NCI-H460 (cell line): Measurements from ENCODE around the gene TOMM22. TPM values are rescaled to one million over a fixed set of nuclear protein-coding genes. Genes with fewer than 3 reads are reported as not detected.
A peak's percentile ranks its signal among the peaks of the same experiment; 100 is the strongest.
"Not testable (repeated sequence)": the region's sequence is repeated elsewhere in the genome, so short reads cannot be mapped to it uniquely, and the experiment has no call there.

Experiments
- DNase-seq: peaks from one replicate; pipeline ENCODE4 v3.0.0-alpha.2; 2016; ENCODE audit warnings: low read depth; ENCODE audit errors: extremely low read depth
- polyA plus RNA-seq: library from polyadenylated mRNA; depleted of rRNA; stranded (reverse); fragments of >200 nt; gene quantifications from 2 replicates; pipeline ENCODE4 v1.2.3, GENCODE V29; 2014; cell fraction: nucleus; rRNA removed
- total RNA-seq: library from RNA; depleted of rRNA; stranded (reverse); fragments of >200 nt; shearing (Covaris generic); gene quantifications from 2 replicates; pipeline ENCODE4 v1.2.3, GENCODE V29; 2014; rRNA removed

Gene TOMM22
- 26.1 and 28.5 TPM in 2 replicates for total RNA-seq
- 47.3 and 73.4 TPM in 2 replicates for polyA plus RNA-seq

DNA sequence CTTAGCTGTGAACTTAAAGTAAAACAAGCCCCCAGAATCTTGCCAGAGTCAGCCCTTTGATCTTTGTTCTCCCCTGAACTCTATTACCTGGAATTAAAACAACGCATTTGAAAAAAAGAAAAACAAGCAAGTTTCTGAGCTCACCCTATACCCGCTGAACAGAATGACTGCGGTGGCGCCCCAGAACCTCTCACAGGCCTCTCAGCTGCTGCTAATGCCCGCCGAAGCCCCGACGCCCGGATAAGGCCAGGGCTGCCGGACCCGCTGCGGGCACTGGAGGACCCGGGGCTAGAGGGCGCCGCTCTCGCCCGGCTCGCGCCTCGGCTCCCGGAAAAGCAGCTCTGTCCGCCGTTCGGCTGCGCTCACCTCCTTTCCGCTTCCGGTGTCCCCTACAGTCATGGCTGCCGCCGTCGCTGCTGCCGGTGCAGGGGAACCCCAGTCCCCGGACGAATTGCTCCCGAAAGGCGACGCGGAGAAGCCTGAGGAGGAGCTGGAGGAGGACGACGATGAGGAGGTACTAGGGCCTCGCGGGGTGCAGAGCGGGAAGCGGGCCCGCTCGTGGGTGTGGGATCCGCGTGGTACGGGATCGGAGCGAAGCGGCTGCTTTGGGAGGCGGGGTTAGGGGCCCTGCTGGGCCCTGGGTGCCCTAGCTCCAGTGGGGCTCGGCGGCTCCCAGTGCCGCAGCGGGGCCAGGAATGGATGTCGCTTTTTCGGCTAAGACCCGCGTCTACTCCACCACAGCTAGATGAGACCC lies at the start of gene TOMM22:
TOMM22 (plus strand) TSS at position 376 of the 754 bp plus-strand sequence; CDS start at position 398, 22 bp downstream.
- peak; percentile 49 for DNase-seq

GRCh38 chr22:38632528-38632927 lies 49.2 kb upstream of the TOMM22 start:
- no peak for DNase-seq

GRCh38 chr22:38638216-38638615 lies 43.5 kb upstream of the TOMM22 start:
- DNase-seq: no peak

GRCh38 chr22:38638728-38639127 lies 43.0 kb upstream of the TOMM22 start:
- no peak for DNase-seq

DNA sequence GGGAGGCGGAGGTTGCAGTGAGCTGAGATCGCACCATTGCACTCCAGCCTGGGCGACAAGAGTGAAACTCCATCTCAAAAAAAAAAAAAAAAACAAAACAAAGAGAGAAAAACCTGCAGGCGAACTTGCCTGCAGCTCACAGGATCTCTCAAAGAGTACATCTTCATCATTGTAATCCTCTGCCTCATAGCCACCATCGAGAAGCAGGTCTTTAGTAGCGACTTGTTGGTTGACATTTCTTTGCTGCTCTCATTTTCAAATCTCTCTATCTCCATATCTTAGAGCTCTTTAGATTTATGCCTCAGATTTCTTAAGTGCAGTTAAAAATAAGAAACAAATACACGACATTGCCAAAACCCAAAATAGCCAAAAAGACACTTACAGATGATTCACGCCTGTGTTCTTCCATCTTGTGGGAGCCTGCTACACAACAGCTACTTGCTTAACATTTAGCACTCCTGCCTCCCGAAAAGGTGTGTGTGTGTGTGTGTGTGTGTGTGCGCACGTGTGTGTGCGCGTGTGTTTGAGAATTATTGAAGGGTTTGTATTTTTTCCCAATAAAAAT lies 40.2 kb upstream of the TOMM22 start:
- DNase-seq: no peak

DNA sequence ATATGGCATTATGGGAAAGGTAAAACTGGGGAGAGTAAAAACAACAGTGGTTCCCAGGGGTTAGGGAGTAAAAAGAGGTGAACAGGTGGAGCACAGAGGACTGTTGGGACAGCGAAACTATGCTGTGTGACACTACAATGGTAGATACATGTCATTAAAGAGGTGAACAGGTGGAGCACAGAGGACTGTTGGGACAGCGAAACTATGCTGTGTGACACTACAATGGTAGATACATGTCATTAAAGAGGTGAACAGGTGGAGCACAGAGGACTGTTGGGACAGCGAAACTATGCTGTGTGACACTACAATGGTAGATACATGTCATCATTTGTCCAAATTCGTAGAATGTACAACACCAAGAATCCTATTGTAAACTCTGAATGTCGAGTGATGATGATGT lies 37.5 kb upstream of the TOMM22 start:
- DNase-seq: not testable (repeated sequence)

GRCh38 chr22:38645430-38645829 lies 36.3 kb upstream of the TOMM22 start:
- DNase-seq: no peak

DNA sequence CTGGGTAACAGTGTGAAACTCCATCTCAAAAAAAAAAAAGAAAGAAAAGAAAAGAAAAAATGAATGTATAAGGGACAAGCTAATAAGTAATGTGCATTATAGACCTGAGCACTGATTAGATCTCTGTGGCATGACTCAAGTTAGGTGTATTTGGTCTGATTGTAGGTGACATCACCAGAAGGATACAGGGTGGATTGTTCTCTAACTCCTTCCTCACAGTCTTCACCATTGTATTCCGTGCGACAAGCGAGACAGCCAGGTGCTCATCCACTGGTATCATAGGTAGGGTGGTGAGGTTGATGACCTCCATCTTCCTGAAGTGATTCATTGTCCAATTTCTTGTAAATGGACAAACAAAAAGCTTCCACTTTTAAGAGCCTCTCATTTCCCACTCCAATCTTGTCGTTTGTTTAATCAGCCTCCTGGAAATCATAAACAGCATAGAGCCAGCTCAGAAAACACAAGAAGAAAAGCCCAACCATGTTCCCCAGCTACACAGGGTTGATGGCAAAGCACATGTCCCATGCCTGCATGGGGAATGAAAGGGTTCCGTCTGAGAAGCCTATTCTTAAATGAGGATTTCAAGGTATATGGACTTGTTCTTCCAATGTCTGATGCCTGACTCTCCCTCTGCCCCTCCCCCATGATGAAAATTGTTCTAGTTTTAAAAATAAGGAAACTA lies 31.8 kb upstream of the TOMM22 start:
- no peak for DNase-seq

DNA sequence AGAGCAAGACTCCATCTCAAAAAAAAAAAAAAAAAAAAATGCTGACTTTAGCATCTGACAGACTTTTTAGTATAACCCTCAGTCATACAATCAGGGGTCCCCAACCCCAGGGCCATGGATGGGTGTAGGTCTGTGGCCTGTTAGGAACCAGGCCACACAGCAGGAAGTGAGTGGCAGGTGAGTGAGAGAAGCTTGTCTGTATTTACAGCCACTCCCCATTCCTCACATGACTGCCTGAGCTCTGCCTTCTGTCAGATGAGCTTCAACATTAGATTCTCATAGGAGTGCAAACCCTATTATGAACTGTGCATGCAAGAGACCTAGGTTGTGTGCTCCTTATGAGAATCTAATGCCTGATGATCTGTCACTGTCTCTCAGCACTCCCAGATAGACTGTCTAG lies 28.9 kb upstream of the TOMM22 start:
- no peak for DNase-seq

DNA sequence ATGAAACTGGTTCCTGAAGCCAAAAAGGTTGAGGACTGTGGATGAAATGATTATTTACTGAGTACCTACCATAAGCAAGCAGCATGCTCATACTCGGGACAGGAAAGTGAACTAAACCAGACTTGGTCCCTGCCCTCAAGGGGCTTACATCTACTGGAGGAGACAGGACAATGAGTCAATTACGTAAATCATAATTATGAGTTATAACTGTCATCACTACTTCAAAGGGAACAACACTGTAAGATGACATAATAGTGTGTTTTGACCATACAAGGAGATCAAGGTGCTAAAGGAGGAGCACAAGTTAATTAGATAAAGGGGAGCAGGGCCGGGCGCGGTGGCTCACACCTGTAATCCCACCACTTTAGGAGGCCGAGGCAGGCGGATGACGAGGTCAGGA lies 28.0 kb upstream of the TOMM22 start:
- DNase-seq: no peak

GRCh38 chr22:38655519-38656255 lies 26.1 kb upstream of the TOMM22 start:
- DNase-seq: no peak

GRCh38 chr22:38656256-38657044 lies 25.3 kb upstream of the TOMM22 start, which contains the start of the genes CBY1 and FAM227A:
CBY1 (plus strand) TSS chr22:38656638; CDS start chr22:38668055, 11,417 bp downstream.
FAM227A (minus strand) TSS chr22:38656392; CDS start chr22:38650168, 6,224 bp downstream.
- peak; percentile 38 for DNase-seq

- no peak for DNase-seq
Measured at GRCh38 chr22:38657045-38657909, 24.5 kb upstream of the TOMM22 start.

- DNase-seq: no peak
Measured at GRCh38 chr22:38674888-38675287, 6.9 kb upstream of the TOMM22 start.

GRCh38 chr22:38675833-38676232 lies 5.9 kb upstream of the TOMM22 start:
- DNase-seq: no peak

DNA sequence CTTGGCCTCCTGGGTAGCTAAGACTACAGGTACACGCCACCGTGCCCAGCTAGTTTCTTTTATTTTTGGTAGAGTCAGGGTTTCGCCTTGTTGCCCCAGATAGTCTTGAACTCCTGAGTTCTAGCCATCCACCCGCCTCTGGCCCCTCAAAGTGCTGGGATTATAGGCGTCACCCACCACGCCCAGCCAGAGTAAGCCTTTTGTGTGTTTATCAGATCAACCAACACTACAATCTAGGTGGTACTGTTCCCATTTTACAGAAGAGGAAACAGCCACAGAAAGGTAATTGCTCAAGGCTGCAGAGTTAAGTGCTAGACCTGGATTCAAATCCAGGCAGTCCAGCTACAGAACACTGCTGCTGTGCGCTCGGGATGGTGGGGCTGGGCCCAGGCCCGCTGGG lies 3.1 kb downstream of the TOMM22 start:
- DNase-seq: no peak

GRCh38 chr22:38685761-38686160 lies 4.0 kb downstream of the TOMM22 start:
- no peak for DNase-seq

- no peak for DNase-seq
Measured at GRCh38 chr22:38689651-38690050, 7.9 kb downstream of the TOMM22 start.

- no peak for DNase-seq
Measured at GRCh38 chr22:38694049-38694448, 12.3 kb downstream of the TOMM22 start.
